Measurements from ENCODE around the gene MYMX. TPM values are rescaled to one million over a fixed set of nuclear protein-coding genes. Genes with fewer than 3 reads are reported as not detected.

MYMX gene
- total and polyA plus RNA-seq, 7 experiments from 2014 or later, result not detected

DNA sequence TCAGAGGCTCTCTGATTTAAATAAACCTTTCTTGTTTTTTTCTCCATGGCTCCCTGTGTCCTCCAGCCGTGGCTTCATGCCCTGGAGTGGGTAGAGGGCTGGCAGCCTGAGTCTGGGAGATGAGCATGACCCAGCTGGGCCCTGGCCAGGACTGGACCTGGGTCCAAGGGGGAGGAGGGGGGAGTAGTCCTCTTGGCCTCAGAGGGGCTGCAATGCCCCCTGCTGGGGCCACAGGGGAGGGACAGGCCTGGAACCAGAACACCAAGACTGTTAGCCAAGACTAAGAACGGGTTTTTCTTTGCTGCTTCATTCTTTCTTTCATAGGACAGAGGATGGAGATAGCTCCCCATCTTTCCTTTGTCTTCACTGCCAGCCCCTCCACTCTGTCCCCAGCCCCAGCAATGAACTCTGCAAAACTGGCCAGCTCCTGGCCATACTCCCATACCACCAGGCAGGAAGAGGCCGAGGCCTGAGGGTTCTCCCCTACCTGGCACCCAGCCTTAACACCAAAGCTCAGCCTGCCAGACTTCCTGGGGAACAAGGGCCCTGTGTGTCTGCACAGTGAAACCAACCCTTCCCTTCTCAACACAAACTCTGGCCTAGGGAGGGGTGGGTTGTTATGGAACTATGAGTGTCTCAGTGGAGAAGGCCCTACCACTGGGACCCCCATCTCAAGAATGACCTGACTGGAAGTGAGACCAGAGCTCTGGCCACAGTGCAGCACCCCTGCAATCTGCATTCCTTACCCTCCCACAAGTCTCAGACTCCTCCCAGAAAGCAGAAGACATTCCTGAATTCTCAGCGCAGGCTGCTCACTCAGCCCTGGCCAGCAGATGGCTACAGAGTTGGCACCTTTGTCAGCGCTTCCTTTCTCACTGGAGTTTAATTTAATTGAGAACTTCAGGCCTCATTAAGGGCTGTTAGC lies 17.6 kb downstream of the MYMX start:
- no peaks in the 10 kb centered on the region for H3K36me3 ChIP-seq (ENCODE audit: control insufficient read depth in 2 of 3, insufficient read depth in 3 of 3, low read length in 3 of 3)
- CTCF ChIA-PET, result interaction anchor here (0.6 to 1.2 kb wide), 6 partner anchors 11 to 110 kb away, joined by 3 to 4 read pairs (median 3); partner anchors contain the start of gene SLC35B2
- Mint-ChIP-seq H3K27me3 (no peaks in the 10 kb centered on the region), H3K36me3 (no peaks in the 10 kb centered on the region), H3K27ac (peak overlapping the region in 3 of 9 donors; percentile 2 to 46 (median 21)), H3K9me3 (no peaks in the 10 kb centered on the region), H3K4me1 (peaks cover 0 to 30% (median 11%) of the 10 kb centered on the region in 7 donors), H3K4me3 (no peak overlapping the region)
- no peaks in the 10 kb centered on the region for H3K9me3 ChIP-seq (ENCODE audit: control insufficient read depth in 2 of 3, low read length in 3 of 3)
- POLR2A ChIA-PET, result interaction anchor here (0.9 to 5.4 kb wide), 2 partner anchors 12 to 37 kb away, joined by 4 to 42 read pairs; partner anchors contain the start of gene HSP90AB1
- no peak overlapping the region for H3K27ac ChIP-seq (ENCODE audit: low read depth, low read length)
- intact Hi-C loops (cut with micrococcal nuclease), result no loop called here
- ATAC-seq (no peak), DNase-seq (no peak)
- no peaks in the 10 kb centered on the region for H3K27me3 ChIP-seq (ENCODE audit: control insufficient read depth in 2 of 2, insufficient read depth in 2 of 2, low read length in 2 of 2)
- H3K4me1 ChIP-seq (ENCODE audit: control insufficient read depth in 2 of 2, insufficient read depth in 2 of 2, low read length in 2 of 2), result peaks cover 5 to 7% of the 10 kb centered on the region in 2 donors
- no peak overlapping the region for H3K4me3 ChIP-seq (ENCODE audit: low read length)

DNA sequence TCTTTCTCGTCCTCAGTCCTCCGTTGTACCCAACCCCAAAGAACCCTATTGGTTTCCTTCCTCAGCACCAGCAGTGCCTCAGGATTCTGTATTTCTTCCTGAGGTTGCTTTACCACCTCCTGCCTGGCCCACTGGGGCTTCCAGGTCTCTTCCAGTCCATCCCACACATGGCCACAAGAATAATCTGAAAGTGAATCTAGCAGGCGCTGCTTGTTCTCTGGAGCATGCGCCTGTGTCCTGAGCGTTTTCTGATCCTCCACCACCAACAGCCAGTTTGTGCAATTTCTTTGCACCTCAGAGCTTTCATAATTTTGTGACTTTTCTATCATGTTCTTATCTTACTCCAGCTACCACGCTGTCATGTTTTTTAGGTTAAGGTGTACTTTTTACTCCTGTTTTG lies 18.5 kb downstream of the MYMX start:
- Histone ChIP-seq H3K27ac (ENCODE audit: low read depth, low read length) (no peak overlapping the region), H3K4me1 (ENCODE audit: control insufficient read depth in 2 of 2, insufficient read depth in 2 of 2, low read length in 2 of 2) (peaks cover 5 to 7% of the 10 kb centered on the region in 2 donors), H3K36me3 (ENCODE audit: control insufficient read depth in 2 of 3, insufficient read depth in 3 of 3, low read length in 3 of 3) (no peaks in the 10 kb centered on the region), H3K27me3 (ENCODE audit: control insufficient read depth in 2 of 2, insufficient read depth in 2 of 2, low read length in 2 of 2) (no peaks in the 10 kb centered on the region), H3K4me3 (ENCODE audit: low read length) (no peak overlapping the region), H3K9me3 (ENCODE audit: control insufficient read depth in 2 of 3, low read length in 3 of 3) (no peaks in the 10 kb centered on the region)
- ChIA-PET POLR2A (interaction anchor here (0.5 to 5.4 kb wide), 3 partner anchors 11 to 706 kb away, joined by 3 to 42 read pairs (median 4); partner anchors contain the start of gene HSP90AB1), CTCF (interaction anchor here (1.0 to 1.4 kb wide), 5 partner anchors 10 to 137 kb away, joined by 3 to 8 read pairs (median 4); partner anchors contain the start of gene SLC29A1)
- DNase-seq (no peak), ATAC-seq (no peak)
- Mint-ChIP-seq H3K9me3 (no peaks in the 10 kb centered on the region), H3K36me3 (no peaks in the 10 kb centered on the region), H3K27me3 (no peaks in the 10 kb centered on the region), H3K4me3 (no peak overlapping the region), H3K27ac (no peak overlapping the region), H3K4me1 (peaks cover 0 to 30% (median 11%) of the 10 kb centered on the region in 7 donors)
- intact Hi-C loops (cut with micrococcal nuclease), result no loop called here

DNA sequence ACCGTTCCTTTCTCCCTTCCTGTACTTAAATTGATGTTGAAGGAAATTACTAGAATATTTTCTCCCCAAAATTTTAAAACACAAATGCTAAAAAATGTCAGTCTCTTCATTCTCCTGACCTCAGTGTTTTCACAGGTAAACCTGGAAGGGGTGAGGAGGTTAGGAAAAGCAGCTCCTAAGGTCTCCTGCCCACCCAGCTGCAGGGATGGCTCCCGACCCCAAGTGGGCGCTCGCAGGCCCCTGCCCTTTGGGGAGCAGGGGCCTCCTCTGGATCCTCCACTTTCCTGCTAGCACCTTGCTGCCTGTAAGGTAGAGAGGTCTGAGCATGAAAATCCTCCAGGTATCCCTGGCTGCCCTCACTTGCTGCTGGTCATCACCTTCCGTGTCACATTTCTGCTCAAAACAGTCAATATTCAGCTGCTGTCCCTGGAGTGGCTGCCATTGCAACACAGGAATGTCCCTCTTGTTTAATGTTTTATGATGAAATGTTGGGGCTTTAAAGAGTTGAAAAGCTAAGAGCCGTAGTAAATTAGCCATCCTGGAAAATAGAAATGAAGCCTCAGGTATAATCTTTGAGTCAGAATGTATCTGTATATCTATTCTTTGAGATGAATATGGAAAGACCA lies 19.3 kb downstream of the MYMX start:
- POLR2A ChIA-PET, result interaction anchor here (1.0 to 5.4 kb wide), 3 partner anchors 8 to 12 kb away, joined by 3 to 42 read pairs (median 4); partner anchors contain the start of gene HSP90AB1

DNA sequence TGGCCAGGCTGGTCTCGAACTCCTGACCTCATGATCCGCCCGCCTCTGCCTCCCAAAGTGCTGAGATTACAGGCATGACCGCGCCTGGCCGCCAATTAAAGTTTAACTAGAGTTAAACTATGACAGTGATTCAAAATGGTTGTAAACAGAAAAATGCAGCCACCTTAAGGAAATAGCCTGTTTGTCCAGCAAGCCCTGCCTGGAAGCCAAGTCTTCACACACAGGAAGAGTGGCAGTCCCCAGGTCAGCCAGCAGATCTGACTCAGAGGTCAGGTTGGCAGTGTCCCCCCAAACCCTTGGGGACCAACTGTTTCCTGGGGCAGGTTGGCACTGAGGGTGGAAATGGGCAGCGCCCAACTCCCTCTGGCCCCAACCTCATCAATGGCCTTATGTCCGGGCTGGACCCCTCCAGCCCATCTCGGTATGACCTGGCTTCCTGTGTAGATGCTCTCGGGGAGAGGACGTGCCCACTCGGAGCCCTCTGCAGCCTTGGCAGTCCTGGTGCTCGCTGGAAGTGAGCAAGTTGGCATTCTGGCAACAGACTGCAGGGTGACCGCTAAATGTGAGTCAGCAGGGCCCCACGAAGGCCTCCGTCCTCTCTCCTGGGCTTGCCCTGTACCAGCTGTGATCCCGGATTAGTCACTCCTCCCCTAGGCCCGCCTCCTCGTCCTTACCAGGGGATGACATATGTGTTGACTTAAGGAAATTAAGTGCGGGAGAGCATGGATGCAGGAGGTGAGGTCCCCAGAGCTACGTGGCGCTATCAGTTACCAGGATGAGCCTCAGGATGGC lies 20.5 kb downstream of the MYMX start:
- Histone ChIP-seq H3K4me3 (ENCODE audit: low read length) (peak overlapping the region; percentile 93), H3K36me3 (ENCODE audit: control insufficient read depth in 2 of 3, insufficient read depth in 3 of 3, low read length in 3 of 3) (no peaks in the 10 kb centered on the region), H3K9me3 (ENCODE audit: control insufficient read depth in 2 of 3, low read length in 3 of 3) (no peaks in the 10 kb centered on the region), H3K4me1 (ENCODE audit: control insufficient read depth in 2 of 2, insufficient read depth in 2 of 2, low read length in 2 of 2) (peaks cover 5 to 7% of the 10 kb centered on the region in 2 donors), H3K27ac (ENCODE audit: low read depth, low read length) (peak overlapping the region; percentile 83), H3K27me3 (ENCODE audit: control insufficient read depth in 2 of 2, insufficient read depth in 2 of 2, low read length in 2 of 2) (no peaks in the 10 kb centered on the region)
- Mint-ChIP-seq H3K27ac (peak overlapping the region; percentile 38 to 98 (median 89)), H3K9me3 (no peaks in the 10 kb centered on the region), H3K36me3 (no peaks in the 10 kb centered on the region), H3K4me3 (peak overlapping the region; percentile 82 to 92 (median 90)), H3K4me1 (peaks cover 0 to 30% (median 11%) of the 10 kb centered on the region in 7 donors), H3K27me3 (no peaks in the 10 kb centered on the region)
- ATAC-seq (peak; percentile 89), DNase-seq (peak in 3 of 9 donors; percentile 44 to 76 (median 45))
- POLR2A ChIA-PET, result interaction anchor here (0.6 to 5.4 kb wide), 7 partner anchors 9 to 1813 kb away, joined by 3 to 42 read pairs (median 5); partner anchors contain the start of gene HSP90AB1
- CTCF ChIA-PET, result interaction anchor here (0.6 to 2.3 kb wide), 9 partner anchors 9 to 144 kb away, joined by 3 to 15 read pairs (median 3); partner anchors contain the start of genes HSP90AB1 and SLC29A1
- intact Hi-C loops (cut with micrococcal nuclease), result loop anchor here in 1 of 2 donors (1.0 kb wide), 1 partner anchor 141 kb away; no protein-coding TSS in a partner anchor

More for the DNA sequence above, 19.3 kb downstream of the MYMX start:
- Histone ChIP-seq H3K9me3 (ENCODE audit: control insufficient read depth in 2 of 3, low read length in 3 of 3) (no peaks in the 10 kb centered on the region), H3K27me3 (ENCODE audit: control insufficient read depth in 2 of 2, insufficient read depth in 2 of 2, low read length in 2 of 2) (no peaks in the 10 kb centered on the region), H3K36me3 (ENCODE audit: control insufficient read depth in 2 of 3, insufficient read depth in 3 of 3, low read length in 3 of 3) (no peaks in the 10 kb centered on the region), H3K27ac (ENCODE audit: low read depth, low read length) (no peak overlapping the region), H3K4me1 (ENCODE audit: control insufficient read depth in 2 of 2, insufficient read depth in 2 of 2, low read length in 2 of 2) (peaks cover 5 to 7% of the 10 kb centered on the region in 2 donors), H3K4me3 (ENCODE audit: low read length) (no peak overlapping the region)
- Mint-ChIP-seq H3K27ac (no peak overlapping the region), H3K36me3 (no peaks in the 10 kb centered on the region), H3K4me3 (peak overlapping the region in 1 of 10 donors; percentile 39), H3K9me3 (no peaks in the 10 kb centered on the region), H3K27me3 (no peaks in the 10 kb centered on the region), H3K4me1 (peaks cover 0 to 30% (median 11%) of the 10 kb centered on the region in 7 donors)
- ATAC-seq (no peak), DNase-seq (no peak)
- CTCF ChIA-PET, result interaction anchor here (0.7 to 1.4 kb wide), 5 partner anchors 13 to 143 kb away, joined by 3 to 8 read pairs (median 3); partner anchors contain the start of gene SLC29A1
- intact Hi-C loops (cut with micrococcal nuclease), result no loop called here

DNA sequence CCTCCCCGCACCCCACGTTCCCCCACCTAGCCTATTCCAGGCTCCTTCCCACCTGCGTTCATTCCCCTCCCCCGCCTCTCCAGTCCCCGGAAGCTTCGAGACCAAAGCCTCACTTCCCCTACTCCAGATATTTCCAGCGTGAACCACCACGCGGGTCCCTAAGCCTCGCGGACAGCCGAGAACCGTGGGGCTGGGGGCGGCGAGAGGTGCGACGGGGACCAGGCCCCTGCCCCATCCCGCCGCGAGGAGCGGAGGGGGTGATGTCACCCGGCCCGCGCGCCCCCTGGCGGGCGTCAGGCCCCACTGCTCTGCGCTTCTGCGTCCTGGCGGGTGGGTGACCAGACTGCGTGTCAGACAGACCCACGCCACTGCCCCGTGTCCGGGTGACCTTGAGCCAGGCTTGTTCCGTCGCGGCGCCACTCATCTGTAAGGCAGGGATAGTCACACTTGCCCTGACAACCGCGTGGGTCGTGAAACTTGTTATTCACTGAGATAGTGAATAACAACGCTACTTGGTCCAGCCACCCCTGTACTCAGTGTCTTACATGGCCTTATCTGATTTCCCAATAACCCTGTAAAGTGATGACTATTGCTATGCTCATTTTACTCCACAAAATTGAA lies 21.2 kb downstream of the MYMX start:
- no peaks in the 10 kb centered on the region for H3K36me3 Mint-ChIP-seq
- no peaks in the 10 kb centered on the region for H3K27me3 Mint-ChIP-seq
- ChIA-PET POLR2A (interaction anchor here (1.1 to 5.4 kb wide), 5 partner anchors 8 to 27 kb away, joined by 4 to 42 read pairs (median 6); partner anchors contain the start of gene HSP90AB1), CTCF (interaction anchor here (0.6 to 2.3 kb wide), 8 partner anchors 9 to 93 kb away, joined by 3 to 15 read pairs (median 4); partner anchors contain the start of genes HSP90AB1 and SLC29A1)
- ATAC-seq (peak; percentile 94), DNase-seq (peak; percentile 62 to 87 (median 80))
- Histone ChIP-seq H3K9me3 (ENCODE audit: control insufficient read depth in 2 of 3, low read length in 3 of 3) (no peaks in the 10 kb centered on the region), H3K27ac (ENCODE audit: low read depth, low read length) (peak overlapping the region; percentile 83), H3K4me3 (ENCODE audit: low read length) (peak overlapping the region; percentile 93), H3K36me3 (ENCODE audit: control insufficient read depth in 2 of 3, insufficient read depth in 3 of 3, low read length in 3 of 3) (no peaks in the 10 kb centered on the region), H3K4me1 (ENCODE audit: control insufficient read depth in 2 of 2, insufficient read depth in 2 of 2, low read length in 2 of 2) (peaks cover 5 to 7% of the 10 kb centered on the region in 2 donors), H3K27me3 (ENCODE audit: control insufficient read depth in 2 of 2, insufficient read depth in 2 of 2, low read length in 2 of 2) (no peaks in the 10 kb centered on the region)
- peak overlapping the region; percentile 82 to 92 (median 90) for H3K4me3 Mint-ChIP-seq
- intact Hi-C loops (cut with micrococcal nuclease), result loop anchor here (1.0 to 2.0 kb wide), 6 partner anchors 8 to 142 kb away; partner anchors contain the start of genes NFKBIE (in 1 of the 2) and SLC35B2 (in 1 of the 2)
- H3K27ac Mint-ChIP-seq, result peak overlapping the region; percentile 38 to 98 (median 89)
- H3K4me1 Mint-ChIP-seq, result peaks cover 0 to 28% (median 11%) of the 10 kb centered on the region in 7 donors
- H3K9me3 Mint-ChIP-seq, result no peaks in the 10 kb centered on the region

Measured in naive thymus-derived CD4-positive, alpha-beta T cell (primary cell).